ENCODE measurements around the gene CPSF4L. TPM values are rescaled to one million over a fixed set of nuclear protein-coding genes. Genes with fewer than 3 reads are reported as not detected.

CPSF4L gene
- total and polyA plus RNA-seq, 2 of the 13 experiments (the other 11 are each of a cell fraction or from before 2014, with no cell fraction given), result 0.73 to 1.6 TPM

GRCh38 chr17:73200476-73200875 is 61.2 kb downstream of the CPSF4L start (continued):
- TF ChIP-seq ZNF512 (CRISPR knock-in tag; IDR thresholded peaks at IDR 0.05), result 0 out of 2 replicates have a peak, but pooled peaks have one; percentile 10
- TF ChIP-seq MBD4 (IDR thresholded peaks at IDR 0.05; ENCODE audit: borderline replicate concordance, low read length), result 0 out of 2 replicates have a peak, but pooled peaks have one; percentile 25
- 0 out of 2 replicates have a peak, but pooled peaks have one; percentile 0 for TF ChIP-seq POLR2G (IDR thresholded peaks at IDR 0.05; ENCODE audit: low read depth, low read length)
- no peak for TF ChIP-seq ZNF703 (CRISPR knock-in tag; IDR thresholded peaks at IDR 0.05; ENCODE audit: borderline replicate concordance)
- TF ChIP-seq PRDM10 (CRISPR knock-in tag; IDR thresholded peaks at IDR 0.05; ENCODE audit: low read depth), result no peak
- no peak for TF ChIP-seq ZNF782 (CRISPR knock-in tag; IDR thresholded peaks at IDR 0.05; ENCODE audit: borderline replicate concordance)
- TF ChIP-seq ZNF879 (CRISPR knock-in tag; IDR thresholded peaks at IDR 0.05), result no peak
- no peak for TF ChIP-seq ZNF646 (CRISPR knock-in tag; IDR thresholded peaks at IDR 0.05)
- TF ChIP-seq GLI4 (CRISPR knock-in tag; IDR thresholded peaks at IDR 0.05; ENCODE audit: borderline replicate concordance), result 0 out of 2 replicates have a peak, but pooled peaks have one; percentile 21
- no peak for TF ChIP-seq ARID4A (CRISPR knock-in tag; IDR thresholded peaks at IDR 0.05; ENCODE audit: borderline replicate concordance)

Measured in HepG2 (cell line).